UCSD-AML1 (cell line): ENCODE results near the gene MAPKAPK5.
"Not testable (repeated sequence)": the region's sequence is repeated elsewhere in the genome, so short reads cannot be mapped to it uniquely, and the experiment has no call there.

ENCODE experiments used
- DNase-seq: peaks from one replicate; lab custom pipeline; 2025; ENCODE audit not compliant: unreplicated experiment; lab: John Stamatoyannopoulos, UW

MAPKAPK5 gene

GRCh38 chr12:111881716-111882115, 39.7 kb downstream of the MAPKAPK5 start:
- no peak for DNase-seq

- no peak for DNase-seq
Measured at GRCh38 chr12:111886662-111887545, 44.9 kb downstream of the MAPKAPK5 start.

GRCh38 chr12:111887926-111888745, 46.1 kb downstream of the MAPKAPK5 start:
- DNase-seq, result no peak

GRCh38 chr12:111893287-111893686, 51.3 kb downstream of the MAPKAPK5 start:
- no peak for DNase-seq

DNA sequence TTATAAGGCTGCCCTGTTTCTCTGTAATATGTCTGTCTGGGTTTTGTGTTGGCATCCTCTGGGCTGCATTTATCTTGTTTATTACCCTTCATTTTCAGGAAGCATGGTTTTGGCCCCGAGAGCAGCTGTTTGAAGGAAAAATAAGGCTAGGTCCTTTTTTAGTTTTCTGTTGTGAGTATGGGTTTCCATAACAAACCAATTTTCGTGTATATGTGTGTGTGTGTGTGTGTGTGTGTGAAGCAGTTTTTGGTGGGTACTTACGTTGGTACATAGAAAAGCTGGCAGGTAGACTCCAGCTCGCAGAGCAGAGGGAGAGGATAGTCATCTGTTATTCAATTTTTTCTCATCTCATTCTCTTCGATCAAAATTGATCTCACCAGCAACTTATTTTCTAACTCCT, 52.5 kb downstream of the MAPKAPK5 start:
- no peak for DNase-seq

DNA sequence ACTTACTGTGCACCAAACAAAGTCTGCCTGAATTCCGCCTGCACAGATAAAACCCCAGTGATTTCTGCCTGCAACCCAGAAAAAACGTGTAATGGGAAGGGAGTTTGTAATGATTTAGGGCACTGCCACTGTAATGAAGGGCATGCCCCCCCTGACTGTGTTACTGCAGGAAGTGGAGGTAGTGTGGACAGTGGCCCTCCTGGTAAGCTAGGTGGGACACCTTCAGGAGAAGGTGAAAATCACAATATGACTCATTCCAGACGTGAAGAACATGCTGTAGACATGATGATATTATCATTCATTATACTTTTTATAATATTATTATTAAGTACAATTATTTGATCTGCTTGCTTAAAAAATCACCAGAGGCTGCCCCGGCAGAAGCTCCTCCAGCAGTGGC, 59.2 kb downstream of the MAPKAPK5 start:
- DNase-seq, result no peak

DNA sequence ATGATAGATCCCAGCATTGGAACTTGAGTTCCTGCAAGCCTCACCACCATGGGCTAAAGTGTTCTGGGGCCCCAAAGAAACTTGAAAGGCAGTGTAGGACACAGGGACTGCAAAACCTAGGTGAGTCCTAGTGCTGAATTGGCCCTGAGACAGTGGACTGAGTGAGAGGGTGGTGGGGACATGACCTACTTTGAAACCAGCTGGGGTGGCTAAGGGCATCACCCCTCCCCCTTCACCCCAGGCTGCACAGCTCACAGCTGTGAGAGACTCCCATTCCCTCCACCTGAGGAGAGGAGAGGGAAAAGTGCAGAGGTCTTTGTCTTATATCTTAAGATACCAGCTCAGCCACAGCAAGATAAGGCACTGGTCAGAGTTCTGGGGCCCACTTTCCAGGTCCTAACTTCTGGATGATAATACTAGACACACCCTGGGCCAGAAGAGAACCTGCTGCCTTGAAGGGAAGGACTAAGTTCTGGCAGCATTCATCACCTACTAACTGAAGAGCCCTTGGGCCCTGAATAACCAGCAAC, 62.5 kb downstream of the MAPKAPK5 start:
- no peak for DNase-seq

GRCh38 chr12:111905502-111905901, 63.5 kb downstream of the MAPKAPK5 start:
- no peak for DNase-seq

GRCh38 chr12:111907740-111908139, 65.7 kb downstream of the MAPKAPK5 start:
- no peak for DNase-seq

GRCh38 chr12:111925171-111925570, 83.1 kb downstream of the MAPKAPK5 start:
- no peak for DNase-seq

- DNase-seq, result no peak
Measured at GRCh38 chr12:111926631-111927030, 84.6 kb downstream of the MAPKAPK5 start.

DNA sequence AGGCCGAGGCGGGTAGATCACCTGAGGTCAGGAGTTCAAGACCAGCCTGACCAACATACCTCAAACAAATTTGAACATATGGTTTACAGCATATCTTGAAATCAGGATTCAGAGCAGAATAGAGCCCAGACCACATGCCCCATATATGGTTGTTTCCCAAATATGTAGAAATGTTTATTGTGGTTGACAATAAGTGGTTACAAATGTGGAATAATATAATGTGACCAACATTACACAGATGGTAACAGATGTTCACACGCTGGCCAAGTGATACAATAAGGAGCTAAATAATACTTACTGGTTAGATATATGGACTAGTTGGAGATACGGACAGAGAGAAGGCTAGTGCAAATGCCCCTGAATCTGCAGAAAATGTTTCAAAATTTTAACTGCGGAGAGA, 85.3 kb downstream of the MAPKAPK5 start:
- DNase-seq, result no peak

DNA sequence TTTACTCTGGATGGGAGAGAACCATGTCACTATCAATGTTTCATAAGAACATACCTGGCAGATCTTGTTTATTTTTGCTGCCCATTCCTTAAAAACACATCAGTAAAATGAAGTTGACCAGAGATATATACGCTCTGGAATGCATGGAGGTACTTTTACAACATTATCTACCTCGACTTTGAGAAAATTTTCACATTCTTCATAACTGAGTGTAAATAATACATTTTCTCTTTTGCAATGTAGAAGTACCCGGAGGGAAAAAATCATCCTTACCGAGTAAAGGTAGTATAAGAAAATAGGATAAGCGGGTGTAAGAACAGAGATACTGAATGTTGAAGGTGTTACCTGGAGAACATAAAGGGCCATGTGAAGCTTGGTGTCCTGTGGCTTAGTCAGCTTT, 90.2 kb downstream of the MAPKAPK5 start:
- DNase-seq, result no peak

DNA sequence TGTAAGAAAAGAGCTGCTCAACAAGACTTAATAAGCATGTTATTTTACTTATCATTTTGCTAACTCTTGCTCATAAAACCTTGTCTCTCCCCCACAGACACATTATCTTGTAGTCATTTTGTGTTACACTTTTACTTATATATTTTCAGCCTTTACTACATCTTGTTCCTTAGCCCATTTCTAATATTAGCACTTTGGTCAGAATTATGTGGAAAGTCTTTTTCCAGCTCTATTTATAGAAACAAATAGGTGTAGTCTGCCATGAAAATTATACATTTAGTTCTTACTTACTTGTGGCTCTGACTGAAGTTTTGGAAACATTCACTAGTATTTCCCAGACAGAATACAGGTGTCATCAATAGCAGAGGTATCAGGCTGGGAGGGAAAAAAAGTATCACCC, 94.8 kb downstream of the MAPKAPK5 start:
- no peak for DNase-seq

- DNase-seq, result no peak
Measured at GRCh38 chr12:111937429-111937828, 95.4 kb downstream of the MAPKAPK5 start.

DNA sequence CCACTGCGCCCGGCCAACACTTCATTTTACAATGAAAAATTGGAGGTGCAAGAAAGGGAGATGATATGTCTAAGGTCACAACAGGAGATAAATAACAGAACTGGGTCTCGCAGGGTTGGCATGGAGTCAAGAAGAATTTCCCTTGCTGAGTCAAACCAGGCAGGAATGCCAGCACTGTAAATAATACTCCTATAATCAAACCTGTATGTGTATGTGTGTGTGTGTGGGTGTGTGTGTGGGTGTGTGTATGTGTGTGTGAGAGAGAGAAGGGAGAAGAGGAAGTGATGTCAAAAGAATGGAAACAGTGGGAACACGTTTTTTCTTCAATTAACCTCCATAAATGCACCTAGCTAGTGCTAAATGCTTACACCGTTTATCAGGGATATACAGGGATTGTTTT, 100.5 kb downstream of the MAPKAPK5 start:
- DNase-seq, result no peak

- no peak for DNase-seq
Measured at GRCh38 chr12:111943929-111944328, 101.9 kb downstream of the MAPKAPK5 start.

- DNase-seq, result not testable (repeated sequence)
Measured at GRCh38 chr12:111950961-111951676, 109.1 kb downstream of the MAPKAPK5 start.
